Measurements from ENCODE around the gene ZNF620.

Gene ZNF620

GRCh38 chr3:40476478-40477470 is 29.1 kb upstream of the ZNF620 start, which contains the start of gene ZNF619:
ZNF619 (plus strand) TSS chr3:40477122; CDS start chr3:40477980, 858 bp downstream.
- Mint-ChIP-seq H3K4me1 (ENCODE audit: low read depth) (peaks cover 17% of the 10 kb centered on the region), H3K9me3 (no peaks in the 10 kb centered on the region), H3K36me3 (ENCODE audit: low read depth) (peaks cover 51% of the 10 kb centered on the region), H3K27me3 (no peaks in the 10 kb centered on the region), H3K4me3 (peak within 1 kb of the TSS; percentile 95), H3K27ac (peak within 1 kb of the TSS; percentile 99)
- intact Hi-C loops (cut with micrococcal nuclease) = loop anchor here (1.0 to 10.0 kb wide), 4 partner anchors 20 to 728 kb away; partner anchors contain the start of genes RPL14 and ZNF621

GRCh38 chr3:40477666-40478065 is 28.2 kb upstream of the ZNF620 start:
- Mint-ChIP-seq H3K4me3 (peak overlapping the region; percentile 95), H3K27me3 (no peaks in the 10 kb centered on the region), H3K36me3 (ENCODE audit: low read depth) (peaks cover 60% of the 10 kb centered on the region), H3K9me3 (no peaks in the 10 kb centered on the region), H3K4me1 (ENCODE audit: low read depth) (peaks cover 17% of the 10 kb centered on the region), H3K27ac (peak overlapping the region; percentile 99)
- intact Hi-C loops (cut with micrococcal nuclease) = loop anchor here (1.0 to 10.0 kb wide), 4 partner anchors 21 to 727 kb away; partner anchors contain the start of genes RPL14 and ZNF621

GRCh38 chr3:40487172-40487571 is 18.7 kb upstream of the ZNF620 start:
- H3K36me3 Mint-ChIP-seq (ENCODE audit: low read depth) = peaks cover 75% of the 10 kb centered on the region
- no peak overlapping the region for H3K27ac Mint-ChIP-seq

GRCh38 chr3:40490916-40491315 is 14.9 kb upstream of the ZNF620 start:
- Mint-ChIP-seq H3K27me3 (no peaks in the 10 kb centered on the region), H3K36me3 (ENCODE audit: low read depth) (peaks cover 38% of the 10 kb centered on the region), H3K4me3 (no peak overlapping the region), H3K9me3 (peaks cover 28% of the 10 kb centered on the region), H3K27ac (no peak overlapping the region), H3K4me1 (ENCODE audit: low read depth) (no peaks in the 10 kb centered on the region)
- intact Hi-C loops (cut with micrococcal nuclease) = no loop called here

More at GRCh38 chr3:40487172-40487571, 18.7 kb upstream of the ZNF620 start:
- Mint-ChIP-seq H3K27me3 (no peaks in the 10 kb centered on the region), H3K9me3 (peaks cover 31% of the 10 kb centered on the region), H3K4me3 (no peak overlapping the region), H3K4me1 (ENCODE audit: low read depth) (no peaks in the 10 kb centered on the region)
- intact Hi-C loops (cut with micrococcal nuclease) = no loop called here

GRCh38 chr3:40494698-40495097 is 11.1 kb upstream of the ZNF620 start:
- intact Hi-C loops (cut with micrococcal nuclease) = no loop called here
- Mint-ChIP-seq H3K4me3 (no peak overlapping the region), H3K27me3 (no peaks in the 10 kb centered on the region), H3K36me3 (ENCODE audit: low read depth) (peaks cover 6% of the 10 kb centered on the region), H3K9me3 (no peaks in the 10 kb centered on the region), H3K4me1 (ENCODE audit: low read depth) (no peaks in the 10 kb centered on the region), H3K27ac (no peak overlapping the region)

GRCh38 chr3:40497288-40497687 is 8.6 kb upstream of the ZNF620 start:
- no peaks in the 10 kb centered on the region for H3K36me3 Mint-ChIP-seq (ENCODE audit: low read depth)
- H3K9me3 Mint-ChIP-seq = no peaks in the 10 kb centered on the region
- no peaks in the 10 kb centered on the region for H3K27me3 Mint-ChIP-seq
- H3K27ac Mint-ChIP-seq = no peak overlapping the region
- no peak overlapping the region for H3K4me3 Mint-ChIP-seq
- intact Hi-C loops (cut with micrococcal nuclease) = no loop called here
- no peaks in the 10 kb centered on the region for H3K4me1 Mint-ChIP-seq (ENCODE audit: low read depth)

GRCh38 chr3:40499952-40500351 is 5.9 kb upstream of the ZNF620 start:
- Mint-ChIP-seq H3K27ac (no peak overlapping the region), H3K36me3 (ENCODE audit: low read depth) (no peaks in the 10 kb centered on the region), H3K9me3 (no peaks in the 10 kb centered on the region), H3K27me3 (no peaks in the 10 kb centered on the region), H3K4me3 (no peak overlapping the region), H3K4me1 (ENCODE audit: low read depth) (no peaks in the 10 kb centered on the region)
- intact Hi-C loops (cut with micrococcal nuclease) = no loop called here

GRCh38 chr3:40502034-40502433 is 3.8 kb upstream of the ZNF620 start:
- Mint-ChIP-seq H3K9me3 (no peaks in the 10 kb centered on the region), H3K4me1 (ENCODE audit: low read depth) (peaks cover 12% of the 10 kb centered on the region), H3K27ac (no peak overlapping the region), H3K27me3 (peaks cover 11% of the 10 kb centered on the region), H3K4me3 (no peak overlapping the region), H3K36me3 (ENCODE audit: low read depth) (no peaks in the 10 kb centered on the region)
- intact Hi-C loops (cut with micrococcal nuclease) = no loop called here

- no peaks in the 10 kb centered on the region for H3K9me3 Mint-ChIP-seq
- H3K27ac Mint-ChIP-seq = no peak overlapping the region
- H3K36me3 Mint-ChIP-seq (ENCODE audit: low read depth) = no peaks in the 10 kb centered on the region
- intact Hi-C loops (cut with micrococcal nuclease) = loop anchor here (1.0 kb wide), 1 partner anchor 28 kb away; the partner anchor contains the start of gene ZNF619
- H3K27me3 Mint-ChIP-seq = peaks cover 11% of the 10 kb centered on the region
- no peak overlapping the region for H3K4me3 Mint-ChIP-seq
- peaks cover 12% of the 10 kb centered on the region for H3K4me1 Mint-ChIP-seq (ENCODE audit: low read depth)
These were observed 1.0 kb upstream of the ZNF620 start for GRCh38 chr3:40504636-40505430.

GRCh38 chr3:40511031-40511718 is 5.3 kb downstream of the ZNF620 start:
- Mint-ChIP-seq H3K4me3 (no peak overlapping the region), H3K36me3 (ENCODE audit: low read depth) (peaks cover 6% of the 10 kb centered on the region), H3K27me3 (peaks cover 1% of the 10 kb centered on the region), H3K27ac (no peak overlapping the region), H3K4me1 (ENCODE audit: low read depth) (peaks cover 6% of the 10 kb centered on the region), H3K9me3 (no peaks in the 10 kb centered on the region)
- intact Hi-C loops (cut with micrococcal nuclease) = no loop called here

GRCh38 chr3:40516201-40516600 is 10.4 kb downstream of the ZNF620 start:
- no peak overlapping the region for H3K4me3 Mint-ChIP-seq
- no peak overlapping the region for H3K27ac Mint-ChIP-seq
- no peaks in the 10 kb centered on the region for H3K9me3 Mint-ChIP-seq
- intact Hi-C loops (cut with micrococcal nuclease) = no loop called here
- no peaks in the 10 kb centered on the region for H3K4me1 Mint-ChIP-seq (ENCODE audit: low read depth)
- H3K27me3 Mint-ChIP-seq = no peaks in the 10 kb centered on the region
- H3K36me3 Mint-ChIP-seq (ENCODE audit: low read depth) = peaks cover 6% of the 10 kb centered on the region

- H3K4me3 Mint-ChIP-seq = no peak overlapping the region
- H3K36me3 Mint-ChIP-seq (ENCODE audit: low read depth) = peaks cover 6% of the 10 kb centered on the region
- no peak overlapping the region for H3K27ac Mint-ChIP-seq
- no peaks in the 10 kb centered on the region for H3K9me3 Mint-ChIP-seq
- H3K27me3 Mint-ChIP-seq = no peaks in the 10 kb centered on the region
- H3K4me1 Mint-ChIP-seq (ENCODE audit: low read depth) = no peaks in the 10 kb centered on the region
- intact Hi-C loops (cut with micrococcal nuclease) = no loop called here
These were observed 12.2 kb downstream of the ZNF620 start for GRCh38 chr3:40518067-40518466.

- H3K4me3 Mint-ChIP-seq = no peak overlapping the region
- H3K36me3 Mint-ChIP-seq (ENCODE audit: low read depth) = peaks cover 6% of the 10 kb centered on the region
- H3K4me1 Mint-ChIP-seq (ENCODE audit: low read depth) = no peaks in the 10 kb centered on the region
- intact Hi-C loops (cut with micrococcal nuclease) = no loop called here
- H3K27ac Mint-ChIP-seq = no peak overlapping the region
- H3K27me3 Mint-ChIP-seq = no peaks in the 10 kb centered on the region
- no peaks in the 10 kb centered on the region for H3K9me3 Mint-ChIP-seq
These were observed 13.0 kb downstream of the ZNF620 start for GRCh38 chr3:40518848-40519247.
